Progenitor cell of endocrine pancreas (in vitro differentiated cells): ENCODE measurements around the gene ZNF385B. TPM values are rescaled to one million over a fixed set of nuclear protein-coding genes. Genes with fewer than 3 reads are reported as not detected.
A peak's percentile ranks its signal among the peaks of the same experiment; 100 is the strongest.

Source experiments
- DNase-seq: peaks from one replicate; pipeline ENCODE4 v3.0.0; 2021; ENCODE audit warnings: low spot score; ENCODE audit not compliant: unreplicated experiment
- H3K27ac Mint-ChIP-seq: 2 replicates; pipeline ENCODE4 v1.8.0; 2021; ENCODE audit warnings: mild to moderate bottlenecking, moderate library complexity, mixed read lengths
- H3K27me3 Mint-ChIP-seq: 2 replicates; pipeline ENCODE4 v1.8.0; 2021; ENCODE audit warnings: mixed read lengths
- H3K36me3 Mint-ChIP-seq: 2 replicates; pipeline ENCODE4 v1.8.0; 2022; ENCODE audit warnings: mixed read lengths; ENCODE audit not compliant: insufficient read depth
- H3K4me1 Mint-ChIP-seq: 2 replicates; pipeline ENCODE4 v1.8.0; 2021; ENCODE audit warnings: low read depth, mixed read lengths
- H3K4me3 Mint-ChIP-seq: 2 replicates; pipeline ENCODE4 v1.8.0; 2021; ENCODE audit warnings: low read depth, mild to moderate bottlenecking, moderate library complexity, mixed read lengths
- H3K9me3 Mint-ChIP-seq: 2 replicates; pipeline ENCODE4 v1.8.0; 2021; ENCODE audit warnings: low read depth, mixed read lengths
- CTCF ChIP-seq: fragments of 200-600 bp; sonication (generic); IDR thresholded peaks from one replicate; pipeline ENCODE4 v1.5.0; 2021; ENCODE audit warnings: antibody characterized with exemption, mild to moderate bottlenecking; ENCODE audit not compliant: unreplicated experiment
- total RNA-seq: library from RNA; stranded (reverse); gene quantifications from 2 replicates; pipeline ENCODE4 v1.2.1, GENCODE V29; 2021

Gene ZNF385B
- total RNA-seq, 1 donor from 2014 or later = 4.9 TPM

- Mint-ChIP-seq H3K4me1 (peaks cover 15% of the 10 kb centered on the region), H3K9me3 (no peaks in the 10 kb centered on the region), H3K27ac (no peak overlapping the region), H3K27me3 (peaks cover 4% of the 10 kb centered on the region), H3K4me3 (no peak overlapping the region), H3K36me3 (no peaks in the 10 kb centered on the region)
- TF ChIP-seq CTCF = no peak
- DNase-seq = no peak
Observed at GRCh38 chr2:179442206-179442605, 419.2 kb downstream of the ZNF385B start.

GRCh38 chr2:179441551-179441950, 419.9 kb downstream of the ZNF385B start:
- Mint-ChIP-seq H3K27ac (no peak overlapping the region), H3K4me1 (peaks cover 15% of the 10 kb centered on the region), H3K9me3 (no peaks in the 10 kb centered on the region), H3K4me3 (no peak overlapping the region), H3K36me3 (no peaks in the 10 kb centered on the region), H3K27me3 (peaks cover 4% of the 10 kb centered on the region)
- no peak for DNase-seq
- no peak for TF ChIP-seq CTCF

- no peak overlapping the region for H3K27ac Mint-ChIP-seq
- peaks cover 14% of the 10 kb centered on the region for H3K4me1 Mint-ChIP-seq
- no peaks in the 10 kb centered on the region for H3K36me3 Mint-ChIP-seq
- DNase-seq = no peak
- H3K4me3 Mint-ChIP-seq = no peak overlapping the region
- peaks cover 4% of the 10 kb centered on the region for H3K27me3 Mint-ChIP-seq
- TF ChIP-seq CTCF = peak; percentile 59
- no peaks in the 10 kb centered on the region for H3K9me3 Mint-ChIP-seq
Observed at GRCh38 chr2:179440642-179441251, 420.7 kb downstream of the ZNF385B start.

GRCh38 chr2:179438654-179439053, 422.8 kb downstream of the ZNF385B start:
- no peak for TF ChIP-seq CTCF
- DNase-seq = no peak
- H3K27me3 Mint-ChIP-seq = peaks cover 4% of the 10 kb centered on the region
- H3K4me3 Mint-ChIP-seq = no peak overlapping the region
- no peak overlapping the region for H3K27ac Mint-ChIP-seq
- H3K36me3 Mint-ChIP-seq = no peaks in the 10 kb centered on the region
- H3K4me1 Mint-ChIP-seq = peaks cover 14% of the 10 kb centered on the region
- no peaks in the 10 kb centered on the region for H3K9me3 Mint-ChIP-seq

- Mint-ChIP-seq H3K27ac (no peak overlapping the region), H3K4me1 (peaks cover 4% of the 10 kb centered on the region), H3K4me3 (no peak overlapping the region), H3K9me3 (no peaks in the 10 kb centered on the region), H3K27me3 (no peaks in the 10 kb centered on the region), H3K36me3 (no peaks in the 10 kb centered on the region)
- no peak for TF ChIP-seq CTCF
- DNase-seq = no peak
Observed at GRCh38 chr2:179437430-179437829, 424.0 kb downstream of the ZNF385B start.
